Measurements from ENCODE around the gene BHLHA15. TPM values are rescaled to one million over a fixed set of nuclear protein-coding genes. Genes with fewer than 3 reads are reported as not detected.

Gene BHLHA15
- total RNA-seq, 3 donors from 2014 or later, result 0.59 to 2.3 TPM; not detected in 1

GRCh38 chr7:98250789-98251188 lies 39.5 kb downstream of the BHLHA15 start:
- H3K4me3 ChIP-seq, result peak overlapping the region in 2 of 3 donors; percentile 91 to 92
- H3K36me3 ChIP-seq, result no peaks in the 10 kb centered on the region
- peaks cover 0 to 17% of the 10 kb centered on the region in 2 donors for H3K4me1 ChIP-seq
- no peaks in the 10 kb centered on the region for H3K27me3 ChIP-seq
- no peak for DNase-seq (ENCODE audit: low spot score in 2 of 2)
- peak overlapping the region; percentile 83 to 88 for H3K27ac ChIP-seq
- intact Hi-C loops (cut with DNase I; ENCODE audit: low total_unique reads), result no loop called here
- no peak for TF ChIP-seq CTCF (IDR thresholded peaks at IDR 0.05)
- TF ChIP-seq POLR2A (IDR thresholded peaks at IDR 0.05), result no peak
- TF ChIP-seq POLR2AphosphoS5 (IDR thresholded peaks at IDR 0.05), result no peak
- no peaks in the 10 kb centered on the region for H3K9me3 ChIP-seq

GRCh38 chr7:98251231-98251600 lies 40.0 kb downstream of the BHLHA15 start:
- intact Hi-C loops (cut with DNase I; ENCODE audit: low total_unique reads), result no loop called here
- TF ChIP-seq CTCF (IDR thresholded peaks at IDR 0.05) (no peak), POLR2A (IDR thresholded peaks at IDR 0.05) (no peak)
- Histone ChIP-seq H3K27ac (peak overlapping the region; percentile 83 to 88), H3K27me3 (no peaks in the 10 kb centered on the region), H3K9me3 (no peaks in the 10 kb centered on the region), H3K36me3 (no peaks in the 10 kb centered on the region), H3K4me1 (peaks cover 0 to 17% of the 10 kb centered on the region in 2 donors), H3K4me3 (peak overlapping the region; percentile 76 to 92 (median 91))
- DNase-seq (ENCODE audit: low spot score in 2 of 2), result no peak

- H3K27me3 ChIP-seq, result no peaks in the 10 kb centered on the region
- no peaks in the 10 kb centered on the region for H3K9me3 ChIP-seq
- DNase-seq (ENCODE audit: low spot score in 2 of 2), result peak; percentile 92 to 95
- H3K4me3 ChIP-seq, result peak within 1 kb of the TSS; percentile 76 to 92 (median 91)
- peak within 1 kb of the TSS; percentile 83 to 88 for H3K27ac ChIP-seq
- H3K36me3 ChIP-seq, result no peaks in the 10 kb centered on the region
- TF ChIP-seq POLR2AphosphoS5 (IDR thresholded peaks at IDR 0.05) (peak; percentile 53 to 70 (median 60)), CTCF (IDR thresholded peaks at IDR 0.05) (no peak)
- intact Hi-C loops (cut with DNase I; ENCODE audit: low total_unique reads), result no loop called here
- H3K4me1 ChIP-seq, result peaks cover 0 to 17% of the 10 kb centered on the region in 2 donors
Measured at GRCh38 chr7:98251601-98252424, 40.6 kb downstream of the BHLHA15 start, which contains the start of gene TECPR1. Gene TECPR1, minus strand, starts transcription at chr7:98252232. Its CDS starts 6,086 bp downstream, at chr7:98246146.

GRCh38 chr7:98252425-98253054 lies 41.3 kb downstream of the BHLHA15 start:
- H3K36me3 ChIP-seq, result no peaks in the 10 kb centered on the region
- peaks cover 0 to 17% of the 10 kb centered on the region in 2 donors for H3K4me1 ChIP-seq
- peak in 1 of 3 donors; percentile 44 for TF ChIP-seq POLR2AphosphoS5 (IDR thresholded peaks at IDR 0.05)
- no peak for TF ChIP-seq POLR2A (IDR thresholded peaks at IDR 0.05)
- H3K27ac ChIP-seq, result peak overlapping the region; percentile 83 to 88
- DNase-seq (ENCODE audit: low spot score in 2 of 2), result no peak
- intact Hi-C loops (cut with DNase I; ENCODE audit: low total_unique reads), result no loop called here
- H3K9me3 ChIP-seq, result no peaks in the 10 kb centered on the region
- peak overlapping the region; percentile 76 to 92 (median 91) for H3K4me3 ChIP-seq
- no peaks in the 10 kb centered on the region for H3K27me3 ChIP-seq

DNA sequence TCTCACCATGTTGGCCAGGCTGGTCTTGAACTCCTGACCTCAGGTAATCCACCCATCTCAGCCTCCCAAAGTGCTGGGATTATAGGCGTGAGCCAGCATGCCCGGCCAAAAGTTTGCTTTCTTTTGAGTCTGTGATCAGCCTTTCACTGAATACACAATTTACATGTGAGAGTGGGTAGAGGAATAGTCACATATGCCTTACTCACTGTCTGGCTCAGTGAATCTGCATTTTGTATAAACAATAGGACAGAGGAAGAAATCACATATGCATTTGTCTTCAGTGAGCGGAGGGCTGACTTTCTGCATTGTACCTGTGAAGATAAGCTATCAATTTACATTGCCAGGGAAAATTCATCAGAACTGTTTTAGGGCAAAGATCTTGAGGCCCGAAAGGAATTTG lies 43.3 kb downstream of the BHLHA15 start:
- no peaks in the 10 kb centered on the region for H3K9me3 ChIP-seq
- H3K4me1 ChIP-seq, result peaks cover 0 to 17% of the 10 kb centered on the region in 2 donors
- DNase-seq (ENCODE audit: low spot score in 2 of 2), result no peak
- H3K36me3 ChIP-seq, result no peaks in the 10 kb centered on the region
- intact Hi-C loops (cut with DNase I; ENCODE audit: low total_unique reads), result no loop called here
- H3K27me3 ChIP-seq, result no peaks in the 10 kb centered on the region
- no peak overlapping the region for H3K4me3 ChIP-seq
- TF ChIP-seq POLR2AphosphoS5 (IDR thresholded peaks at IDR 0.05) (no peak), CTCF (IDR thresholded peaks at IDR 0.05) (no peak), POLR2A (IDR thresholded peaks at IDR 0.05) (no peak)
- no peak overlapping the region for H3K27ac ChIP-seq

All from breast epithelium (tissue), 4 donors.